GM18526 (cell line): ENCODE results near the gene POLA1.

Source experiments
- POLR2A ChIP-seq: IDR thresholded peaks from 3 replicates; pipeline ENCODE4 v1.6.1; 2011; ENCODE audit not compliant: insufficient read length; ENCODE audit errors: extremely low read depth

POLA1 gene

DNA sequence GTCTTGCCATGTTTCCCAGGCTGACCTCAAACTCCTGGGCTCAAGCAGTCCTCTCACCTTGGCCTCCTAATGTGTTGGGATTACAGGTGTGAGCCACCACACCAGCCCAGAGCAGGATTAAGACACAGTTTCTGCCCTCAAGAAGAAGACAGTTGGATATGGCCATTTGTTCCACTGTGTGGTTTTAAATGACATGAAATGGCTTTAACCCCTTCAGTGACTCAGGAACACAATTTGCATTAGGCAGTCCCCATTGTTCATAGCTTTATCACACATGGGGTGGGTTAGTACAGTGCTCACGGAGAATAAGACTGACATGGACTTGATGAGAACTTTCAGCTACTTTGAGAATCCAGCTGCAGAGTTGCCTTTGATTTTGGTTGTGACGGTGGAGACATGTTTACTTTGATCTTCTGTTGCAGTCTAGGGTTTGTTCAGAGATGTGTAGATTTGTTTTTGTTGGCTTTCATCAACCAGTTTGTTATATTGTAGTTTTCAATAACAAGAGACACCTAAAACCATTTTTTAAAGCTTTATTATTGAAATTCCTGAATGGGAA is 261.7 kb downstream of the POLA1 start:
- no peak for TF ChIP-seq POLR2A

DNA sequence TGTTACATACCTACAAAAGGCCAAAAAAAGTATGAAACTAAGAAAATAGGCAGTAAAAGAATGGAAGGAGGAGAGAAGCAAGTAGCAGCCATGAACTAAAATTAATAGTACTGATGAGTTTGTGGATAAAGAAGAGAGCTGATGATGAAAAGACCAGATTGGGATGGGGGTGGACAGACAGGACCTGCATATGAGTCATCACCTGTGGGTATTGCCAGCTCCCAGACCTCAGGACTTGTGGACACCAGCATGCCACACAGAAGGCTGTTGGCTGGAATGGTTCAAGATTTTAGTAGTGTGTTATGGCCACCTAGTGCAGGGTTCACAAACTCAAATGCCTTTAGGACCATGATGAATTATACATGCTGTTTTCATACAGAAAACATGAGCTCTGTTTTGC is 263.1 kb downstream of the POLA1 start:
- no peak for TF ChIP-seq POLR2A

DNA sequence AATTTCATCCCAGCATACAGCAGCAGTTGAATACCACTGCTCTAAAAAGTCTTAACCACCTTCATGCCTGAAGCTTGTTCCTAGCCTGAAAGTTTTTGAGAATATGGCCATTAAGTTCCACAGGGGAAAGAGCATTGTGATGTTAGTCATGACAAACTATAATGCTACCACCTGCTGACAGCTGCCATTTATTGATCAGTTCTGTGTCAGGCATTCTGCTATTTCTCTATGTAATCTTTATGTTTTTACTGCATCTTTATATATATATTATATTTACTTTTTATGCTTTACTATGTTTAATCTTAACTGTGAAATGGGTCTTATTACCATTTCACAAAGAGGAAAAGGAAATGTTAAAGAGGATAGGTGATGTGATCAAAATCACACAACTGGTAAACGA is 268.1 kb downstream of the POLA1 start:
- no peak for TF ChIP-seq POLR2A

DNA sequence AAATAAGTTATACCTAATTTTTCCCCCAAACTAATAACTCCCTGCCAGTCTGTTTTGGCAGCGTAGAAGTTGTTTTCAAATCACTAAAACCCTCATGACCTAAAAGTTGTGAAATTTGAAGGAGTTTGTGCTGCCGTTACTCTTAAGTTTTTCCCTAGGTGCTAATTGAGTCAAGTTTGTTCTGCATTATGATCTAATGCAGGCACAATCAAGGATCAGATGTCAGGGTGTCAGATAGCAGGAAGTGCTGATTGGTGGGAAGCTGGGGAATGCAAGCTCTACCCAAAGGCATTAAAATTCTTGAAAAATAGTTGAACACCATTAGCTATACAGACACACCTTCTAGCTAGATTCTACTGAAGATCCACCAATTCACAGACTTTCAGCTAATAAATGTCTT is 270.1 kb downstream of the POLA1 start:
- TF ChIP-seq POLR2A = no peak

DNA sequence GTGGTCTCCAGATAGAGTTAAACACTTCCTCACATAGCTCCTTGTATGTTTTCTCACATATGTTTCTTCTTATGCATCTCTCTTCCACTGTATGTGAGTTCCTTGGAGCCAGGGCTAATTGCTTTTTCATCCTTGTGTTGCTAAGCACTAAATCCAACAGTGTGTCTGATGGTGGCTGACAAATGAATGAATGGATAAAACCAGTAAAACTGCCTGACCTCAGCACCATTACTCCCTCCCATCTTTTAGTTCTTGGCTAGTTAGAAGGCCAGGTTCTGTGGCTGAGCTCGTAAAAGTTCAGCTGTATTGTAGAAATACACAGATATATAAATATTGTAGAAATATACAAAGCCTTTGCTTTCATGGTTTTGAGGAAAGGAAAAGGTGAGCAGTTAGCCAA is 271.7 kb downstream of the POLA1 start:
- TF ChIP-seq POLR2A = no peak

DNA sequence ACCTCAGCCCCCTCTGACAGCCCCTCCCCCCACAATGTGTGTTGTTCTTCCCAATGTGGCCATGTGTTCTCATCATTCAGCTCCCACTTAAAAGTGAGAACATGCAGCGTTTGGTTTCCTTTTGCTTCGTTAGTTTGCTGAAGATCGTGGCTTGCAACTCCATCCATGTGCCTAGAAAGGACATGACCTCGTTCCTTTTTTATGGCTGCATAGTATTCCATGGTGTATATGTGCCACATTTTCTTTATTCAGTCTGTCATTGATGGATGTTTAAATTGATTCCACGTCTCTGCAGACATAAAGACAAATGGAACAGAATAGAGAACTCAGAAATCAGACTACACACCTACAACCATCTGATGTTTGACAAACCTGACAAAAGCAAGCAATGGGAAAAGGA is 276.1 kb downstream of the POLA1 start:
- TF ChIP-seq POLR2A = no peak

DNA sequence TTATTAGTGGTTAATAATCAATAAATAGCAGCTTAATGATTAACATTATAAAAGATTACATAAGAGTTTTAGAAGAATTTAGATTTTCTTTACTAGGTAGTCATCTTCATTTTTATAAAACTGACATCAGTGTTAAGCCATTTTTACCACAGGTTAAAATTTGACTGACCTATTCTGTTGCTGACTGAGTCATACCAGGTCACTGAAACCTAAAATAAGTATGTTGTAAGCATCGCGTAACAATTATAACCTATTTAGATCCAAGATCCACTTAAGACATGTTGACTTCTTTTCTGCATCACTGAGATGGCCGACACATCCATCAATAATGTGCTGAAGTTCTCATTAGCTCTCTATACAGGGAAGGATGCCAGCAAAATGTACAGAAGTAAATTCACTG is 285.4 kb downstream of the POLA1 start:
- no peak for TF ChIP-seq POLR2A

DNA sequence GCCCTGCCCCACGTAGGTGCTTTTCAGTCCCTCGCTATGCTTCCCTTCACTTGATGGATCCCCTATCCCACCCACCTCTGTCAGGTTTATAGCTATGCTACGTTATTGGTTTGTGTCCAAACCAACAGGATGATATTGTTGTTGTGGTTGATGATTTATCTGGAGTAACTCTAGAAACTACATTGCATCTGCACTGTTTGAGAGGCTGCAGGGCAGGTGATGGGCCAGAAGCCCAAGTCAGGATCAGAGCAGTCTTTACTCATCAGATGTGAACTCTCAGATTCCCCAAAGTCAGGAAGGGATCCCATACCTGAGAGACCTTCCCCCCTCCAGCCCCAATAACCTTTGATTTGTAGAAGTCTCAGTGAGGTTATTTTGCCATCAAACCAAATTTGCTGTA is 287.3 kb downstream of the POLA1 start:
- no peak for TF ChIP-seq POLR2A

DNA sequence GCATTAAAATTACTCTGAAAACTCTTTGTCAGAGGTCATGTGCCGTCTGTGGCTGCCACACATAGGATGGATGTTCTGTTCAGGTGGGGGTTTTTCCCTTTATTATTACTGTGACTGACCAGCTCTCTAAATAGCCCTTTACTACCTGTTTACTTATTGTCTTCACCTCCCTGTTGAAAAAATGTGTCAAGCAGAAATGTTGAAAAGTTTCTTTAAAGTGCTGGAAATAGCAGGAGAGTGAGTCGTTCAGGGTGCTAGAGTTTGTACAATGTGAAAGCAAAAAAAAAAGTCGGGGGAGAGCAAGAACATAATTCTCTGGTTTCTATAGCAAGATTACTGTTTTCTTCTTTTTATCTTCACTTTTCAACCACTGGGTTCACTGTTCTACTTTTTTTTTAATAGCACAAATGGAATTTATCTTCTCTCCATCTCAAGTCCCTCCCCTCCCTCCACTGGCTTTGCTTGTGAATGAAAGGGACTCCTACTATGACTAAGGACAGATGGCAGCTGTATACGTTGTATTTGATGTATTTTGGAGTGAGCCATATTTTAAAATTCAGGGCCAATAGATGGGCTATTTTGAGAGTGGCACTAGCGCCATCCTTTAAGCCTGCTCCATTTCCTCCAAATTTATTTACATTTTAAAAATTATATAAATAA is 288.7 kb downstream of the POLA1 start:
- TF ChIP-seq POLR2A = no peak

DNA sequence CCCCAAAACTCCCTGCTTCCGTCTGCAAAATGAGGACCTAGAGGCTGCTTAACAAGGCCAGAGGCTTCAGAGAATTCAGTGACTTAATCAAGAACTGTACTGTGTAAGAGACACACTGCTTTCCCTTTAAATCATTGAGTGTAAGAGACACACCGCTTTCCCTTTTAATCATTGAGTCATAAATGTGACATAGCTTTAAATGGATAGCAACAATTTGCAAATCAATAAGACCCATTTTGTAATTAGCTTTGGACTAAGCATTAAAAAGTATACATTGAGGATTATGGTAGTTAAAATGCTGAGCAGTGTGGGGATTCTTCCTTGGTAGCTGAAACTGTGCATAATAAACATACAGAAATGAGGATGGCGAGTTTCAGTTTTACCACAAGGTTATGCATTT is 290.2 kb downstream of the POLA1 start:
- TF ChIP-seq POLR2A = no peak

DNA sequence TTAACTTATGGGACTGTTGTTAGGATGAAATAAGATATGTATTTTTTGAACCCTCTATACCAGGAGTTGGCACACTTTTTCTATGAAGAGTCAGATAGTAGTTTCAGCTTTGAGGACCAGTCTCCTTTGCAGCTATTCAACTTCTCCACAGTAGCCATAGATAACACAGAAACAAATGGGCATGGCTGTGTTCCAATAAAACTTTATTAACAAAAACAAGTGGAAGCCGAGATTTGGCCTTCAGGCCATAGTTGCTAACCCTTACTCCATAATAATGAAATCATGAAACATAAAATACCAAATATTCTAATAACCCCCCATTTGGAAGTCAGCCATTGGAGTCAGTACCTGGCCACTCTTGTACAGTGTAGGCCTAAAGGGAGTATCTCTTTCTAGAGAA is 291.4 kb downstream of the POLA1 start:
- no peak for TF ChIP-seq POLR2A

DNA sequence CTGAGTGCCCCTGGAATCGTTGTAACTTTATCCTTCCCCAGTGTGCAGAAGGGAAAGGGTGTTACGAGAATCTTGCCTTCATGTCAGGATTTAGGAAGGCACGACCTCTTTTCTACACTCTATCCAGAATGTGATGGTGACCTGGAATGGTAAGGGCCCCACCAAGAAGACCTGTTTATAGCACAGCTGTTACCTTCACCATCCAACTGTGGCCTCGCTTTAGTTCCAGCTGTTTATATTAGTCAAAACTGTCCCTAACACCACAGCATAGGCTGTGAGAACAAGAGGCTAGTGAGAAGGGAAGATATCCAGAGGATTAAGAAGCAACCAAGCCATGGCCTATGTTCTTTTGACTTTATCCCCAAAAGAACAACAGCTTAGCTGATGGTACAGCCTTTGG is 294.0 kb downstream of the POLA1 start:
- no peak for TF ChIP-seq POLR2A

DNA sequence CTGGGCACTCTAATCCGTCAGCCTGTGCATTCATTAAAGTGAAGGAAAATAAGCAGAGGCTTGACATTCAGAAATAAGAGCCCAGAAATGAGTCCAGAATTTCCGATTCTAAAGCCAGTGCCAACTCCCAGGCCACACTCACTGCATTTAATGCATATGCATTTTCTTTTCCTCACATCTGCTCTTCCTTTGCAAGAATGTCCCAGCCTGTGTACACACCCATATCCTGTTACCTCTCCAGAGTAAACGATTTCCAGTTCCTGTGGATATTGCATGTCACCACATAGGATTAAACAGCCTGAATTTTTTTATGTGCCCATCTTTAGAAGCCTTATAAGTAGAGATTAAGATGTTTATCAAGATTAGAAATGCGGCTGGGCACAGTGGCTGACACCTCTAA is 294.6 kb downstream of the POLA1 start:
- TF ChIP-seq POLR2A = no peak

DNA sequence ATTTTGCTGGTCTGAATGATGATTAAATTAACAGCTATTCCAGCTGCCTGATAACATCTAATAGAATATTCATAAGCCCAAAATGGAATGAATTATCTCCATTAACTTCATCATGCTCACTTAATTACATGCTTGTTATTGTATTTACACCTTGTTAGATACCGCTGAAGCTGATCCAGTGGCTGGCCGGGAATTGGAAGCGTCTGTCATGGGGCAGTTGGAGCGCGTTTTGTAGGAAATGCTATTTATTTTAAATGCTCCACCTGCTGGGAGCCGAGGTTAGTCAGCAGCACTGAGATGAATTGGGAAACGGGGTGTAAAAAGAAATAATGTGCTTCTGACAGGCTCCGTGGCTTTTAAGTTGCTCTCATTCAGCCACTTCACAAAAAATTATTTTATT is 296.8 kb downstream of the POLA1 start:
- TF ChIP-seq POLR2A = no peak

DNA sequence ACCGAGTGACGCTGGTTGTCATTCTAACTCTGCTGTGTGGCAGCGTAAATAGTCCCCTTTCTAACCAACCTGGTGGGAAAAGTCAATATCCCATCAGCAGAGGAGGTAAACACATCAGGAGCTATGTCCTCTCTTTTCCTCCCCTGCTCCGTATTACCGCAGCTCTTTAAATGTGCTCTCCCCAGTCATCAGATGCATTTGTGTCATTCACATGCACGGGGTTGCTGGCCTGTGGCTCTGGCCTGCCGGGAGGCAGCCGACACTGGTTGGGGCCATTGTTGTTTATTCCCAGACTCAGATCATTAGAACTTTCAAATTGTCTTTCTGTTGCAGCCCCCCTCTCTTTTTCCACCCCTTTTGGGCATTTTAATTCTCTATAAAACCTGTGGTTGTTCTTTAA is 300.2 kb downstream of the POLA1 start:
- TF ChIP-seq POLR2A = no peak

DNA sequence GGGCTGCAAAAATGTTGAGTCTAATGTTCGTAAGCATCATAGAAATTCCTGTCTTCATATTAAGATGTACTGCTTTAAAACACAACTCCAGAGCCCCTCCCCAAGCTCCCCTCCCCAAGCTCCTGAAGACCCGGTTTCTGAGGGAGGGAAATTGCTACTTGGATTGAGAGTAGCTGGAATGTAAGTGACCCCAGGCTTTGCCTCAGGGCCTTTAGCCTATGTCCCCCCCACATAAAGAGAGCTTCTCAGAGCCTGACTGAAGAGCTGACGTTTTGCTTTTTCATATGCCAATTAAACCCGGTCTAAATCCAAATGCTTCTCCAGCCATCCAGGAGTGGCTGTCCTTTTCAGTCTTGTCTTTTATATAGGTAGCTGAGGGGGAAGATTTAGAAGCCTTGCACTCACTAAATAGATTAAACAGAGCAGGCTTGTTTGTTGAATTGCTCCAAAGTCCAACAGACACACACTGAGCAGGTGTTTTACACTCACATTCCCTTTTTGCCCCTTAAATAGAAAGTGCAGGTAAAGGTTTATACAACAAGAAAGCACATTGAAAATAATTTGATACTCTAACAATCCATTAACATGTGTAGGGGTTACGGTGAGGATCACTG is 302.5 kb downstream of the POLA1 start:
- no peak for TF ChIP-seq POLR2A

DNA sequence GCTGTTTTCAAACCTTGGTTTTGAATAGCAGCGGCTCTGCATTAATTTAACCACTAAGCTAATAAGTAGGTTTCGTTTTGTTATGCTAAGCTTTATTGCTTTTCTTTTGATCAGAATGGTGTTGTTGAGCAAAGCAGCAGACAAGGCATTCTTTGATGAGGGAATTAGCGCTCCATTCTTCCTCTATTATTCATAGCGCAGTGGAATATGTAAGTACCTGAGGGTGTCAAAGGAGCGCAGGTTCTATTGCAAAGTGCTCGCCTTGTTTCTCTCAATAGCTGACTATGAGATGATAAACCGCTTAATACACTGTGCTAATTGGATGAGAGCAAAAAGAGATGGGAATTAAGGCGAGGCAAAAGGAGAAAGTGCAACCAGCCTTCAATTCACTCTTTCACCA is 305.8 kb downstream of the POLA1 start:
- TF ChIP-seq POLR2A = no peak

DNA sequence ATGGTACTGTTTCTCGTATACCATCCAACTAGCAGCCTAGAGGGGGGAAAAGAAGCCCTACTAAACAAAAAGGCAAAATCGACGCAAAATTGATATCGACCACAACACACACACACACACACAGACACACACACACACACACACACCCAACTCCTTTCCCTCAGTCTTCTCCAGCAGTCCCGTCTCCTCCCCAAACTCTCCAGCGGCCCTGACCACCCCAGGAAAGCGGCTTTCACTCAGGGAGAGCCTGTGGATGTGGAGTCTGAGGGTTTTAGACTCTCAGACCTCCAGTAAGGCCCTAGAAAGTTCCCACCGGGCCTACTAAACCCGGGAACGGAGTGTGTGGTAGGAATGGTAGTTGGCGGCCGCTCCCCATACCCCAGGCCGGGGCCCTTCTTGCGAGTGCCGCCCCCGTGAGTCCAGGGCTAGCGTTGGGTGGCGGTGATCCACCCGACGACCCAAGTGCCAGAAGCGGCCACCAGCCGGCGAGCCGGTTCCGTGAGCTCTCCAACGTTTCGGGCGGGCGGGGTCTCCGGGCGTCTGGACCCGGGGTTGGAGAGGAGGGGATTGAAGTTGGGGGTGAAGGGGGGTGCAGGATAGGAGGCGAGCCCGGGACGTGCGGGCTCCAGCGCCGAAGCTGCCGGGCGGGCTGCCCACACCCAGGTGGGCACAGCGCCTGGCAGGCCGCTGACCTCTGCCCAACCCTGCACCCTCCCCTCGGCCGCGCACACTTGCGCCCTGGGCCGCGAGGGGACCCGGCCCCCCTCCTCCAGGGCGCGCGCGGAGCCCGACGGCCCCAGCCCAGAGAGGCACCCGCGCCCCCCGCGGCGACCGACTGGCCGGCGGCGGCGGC is 308.3 kb downstream of the POLA1 start:
- TF ChIP-seq POLR2A = no peak
